ENCODE data around the gene CFAP54.

The CFAP54 gene

DNA sequence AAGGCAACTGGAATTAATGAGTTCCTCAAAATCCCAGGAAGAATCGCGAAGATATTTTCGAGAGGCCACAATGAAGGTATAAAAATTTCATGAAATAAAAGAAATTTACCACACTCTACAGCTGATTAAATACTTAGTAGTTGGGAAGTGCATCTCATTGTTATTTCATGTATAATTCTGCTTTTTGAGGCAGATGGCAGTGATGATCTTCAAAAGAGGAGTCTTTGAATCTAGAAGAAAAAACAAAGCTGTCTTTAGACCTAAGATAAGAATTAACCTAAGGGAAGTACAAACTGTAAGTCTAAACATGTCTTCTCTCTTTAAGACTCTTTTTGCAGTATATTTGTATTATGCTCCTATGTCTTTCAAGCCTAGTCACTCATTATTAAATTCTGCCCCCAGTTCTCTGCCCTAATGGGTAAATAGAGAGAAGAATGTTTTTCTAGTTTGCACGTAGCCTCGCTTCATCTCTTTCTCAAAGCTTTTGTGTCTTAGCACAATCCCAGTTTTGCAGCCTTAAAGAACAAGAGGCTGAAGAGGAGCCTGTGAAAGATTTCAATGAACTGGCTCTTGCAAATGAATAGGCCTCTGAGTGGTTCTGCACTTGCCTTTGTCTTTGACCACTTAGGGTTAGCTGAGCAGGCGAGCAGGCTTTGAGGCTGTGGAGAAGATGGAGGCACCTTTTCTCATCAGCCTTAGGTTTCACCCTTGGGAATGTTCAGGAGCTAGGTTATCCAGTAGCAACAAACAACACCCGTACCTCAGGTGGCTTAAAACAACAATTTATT, 32.7 kb downstream of the CFAP54 start (continued):
- TF ChIP-seq ZC3H10 (CRISPR knock-in tag; IDR thresholded peaks at IDR 0.05) = no peak
- no peak for TF ChIP-seq RARB (CRISPR knock-in tag; IDR thresholded peaks at IDR 0.05)
- no peak for TF ChIP-seq BACH2 (CRISPR knock-in tag; IDR thresholded peaks at IDR 0.05; ENCODE audit: borderline replicate concordance)
- TF ChIP-seq, protein P1, sequence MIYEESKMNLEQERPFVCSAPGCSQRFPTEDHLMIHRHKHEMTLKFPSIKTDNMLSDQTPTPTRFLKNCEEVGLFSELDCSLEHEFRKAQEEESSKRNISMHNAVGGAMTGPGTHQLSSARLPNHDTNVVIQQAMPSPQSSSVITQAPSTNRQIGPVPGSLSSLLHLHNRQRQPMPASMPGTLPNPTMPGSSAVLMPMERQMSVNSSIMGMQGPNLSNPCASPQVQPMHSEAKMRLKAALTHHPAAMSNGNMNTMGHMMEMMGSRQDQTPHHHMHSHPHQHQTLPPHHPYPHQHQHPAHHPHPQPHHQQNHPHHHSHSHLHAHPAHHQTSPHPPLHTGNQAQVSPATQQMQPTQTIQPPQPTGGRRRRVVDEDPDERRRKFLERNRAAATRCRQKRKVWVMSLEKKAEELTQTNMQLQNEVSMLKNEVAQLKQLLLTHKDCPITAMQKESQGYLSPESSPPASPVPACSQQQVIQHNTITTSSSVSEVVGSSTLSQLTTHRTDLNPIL (CRISPR knock-in tag; IDR thresholded peaks at IDR 0.05; ENCODE audit: low read depth) = no peak
- no peak for TF ChIP-seq GLIS3 (CRISPR knock-in tag; IDR thresholded peaks at IDR 0.05)
- no peak for TF ChIP-seq ZNF70 (CRISPR knock-in tag; IDR thresholded peaks at IDR 0.05)
- TF ChIP-seq ISL1 (CRISPR knock-in tag; IDR thresholded peaks at IDR 0.05) = no peak

DNA sequence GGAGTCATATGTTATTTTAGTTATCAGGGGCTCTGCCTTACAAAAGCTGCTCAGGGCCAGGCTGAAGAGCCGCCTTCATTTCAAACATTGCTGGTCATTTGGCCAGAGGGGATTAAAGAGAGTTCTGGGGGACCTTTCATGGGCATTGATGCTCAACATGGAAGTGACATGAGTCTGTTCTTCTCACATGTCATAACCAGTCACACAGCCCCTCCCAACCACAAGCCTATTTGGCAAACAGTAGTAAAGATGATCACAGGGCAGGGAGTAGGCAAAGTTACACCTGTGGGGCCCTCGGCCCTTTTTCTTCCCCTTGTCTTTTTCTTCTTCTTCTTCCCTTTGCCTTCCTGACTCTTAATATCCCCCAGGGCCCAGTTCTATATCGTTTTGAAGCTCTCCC, 33.3 kb downstream of the CFAP54 start:
- no peak for TF ChIP-seq TCF4 (CRISPR knock-in tag; IDR thresholded peaks at IDR 0.05; ENCODE audit: borderline replicate concordance)
- TF ChIP-seq ZNF8 (CRISPR knock-in tag; IDR thresholded peaks at IDR 0.05) = no peak
- TF ChIP-seq ZC3H10 (CRISPR knock-in tag; IDR thresholded peaks at IDR 0.05) = no peak
- ATAC-seq = no peak

DNA sequence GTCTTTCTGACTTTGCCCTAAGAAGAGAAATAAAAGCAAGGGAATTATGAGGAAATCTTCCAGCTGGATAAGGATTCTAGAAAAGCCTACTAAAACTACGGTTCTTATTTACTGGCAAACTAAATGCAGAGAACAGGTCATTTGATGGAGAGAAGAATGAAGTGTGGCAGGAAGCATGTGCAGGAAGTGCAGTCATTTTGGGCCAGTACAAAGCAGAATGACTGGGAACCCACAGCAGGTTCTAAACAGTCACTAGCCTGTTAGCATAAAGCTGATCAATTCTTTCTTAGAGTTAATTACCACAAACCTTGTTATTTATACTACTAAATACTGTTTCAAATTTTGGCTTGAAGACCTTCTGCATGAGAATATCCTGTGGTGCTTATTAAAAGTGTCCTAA, 36.7 kb downstream of the CFAP54 start:
- no peak for TF ChIP-seq ZFP3 (CRISPR knock-in tag; IDR thresholded peaks at IDR 0.05)
- TF ChIP-seq, protein P2, sequence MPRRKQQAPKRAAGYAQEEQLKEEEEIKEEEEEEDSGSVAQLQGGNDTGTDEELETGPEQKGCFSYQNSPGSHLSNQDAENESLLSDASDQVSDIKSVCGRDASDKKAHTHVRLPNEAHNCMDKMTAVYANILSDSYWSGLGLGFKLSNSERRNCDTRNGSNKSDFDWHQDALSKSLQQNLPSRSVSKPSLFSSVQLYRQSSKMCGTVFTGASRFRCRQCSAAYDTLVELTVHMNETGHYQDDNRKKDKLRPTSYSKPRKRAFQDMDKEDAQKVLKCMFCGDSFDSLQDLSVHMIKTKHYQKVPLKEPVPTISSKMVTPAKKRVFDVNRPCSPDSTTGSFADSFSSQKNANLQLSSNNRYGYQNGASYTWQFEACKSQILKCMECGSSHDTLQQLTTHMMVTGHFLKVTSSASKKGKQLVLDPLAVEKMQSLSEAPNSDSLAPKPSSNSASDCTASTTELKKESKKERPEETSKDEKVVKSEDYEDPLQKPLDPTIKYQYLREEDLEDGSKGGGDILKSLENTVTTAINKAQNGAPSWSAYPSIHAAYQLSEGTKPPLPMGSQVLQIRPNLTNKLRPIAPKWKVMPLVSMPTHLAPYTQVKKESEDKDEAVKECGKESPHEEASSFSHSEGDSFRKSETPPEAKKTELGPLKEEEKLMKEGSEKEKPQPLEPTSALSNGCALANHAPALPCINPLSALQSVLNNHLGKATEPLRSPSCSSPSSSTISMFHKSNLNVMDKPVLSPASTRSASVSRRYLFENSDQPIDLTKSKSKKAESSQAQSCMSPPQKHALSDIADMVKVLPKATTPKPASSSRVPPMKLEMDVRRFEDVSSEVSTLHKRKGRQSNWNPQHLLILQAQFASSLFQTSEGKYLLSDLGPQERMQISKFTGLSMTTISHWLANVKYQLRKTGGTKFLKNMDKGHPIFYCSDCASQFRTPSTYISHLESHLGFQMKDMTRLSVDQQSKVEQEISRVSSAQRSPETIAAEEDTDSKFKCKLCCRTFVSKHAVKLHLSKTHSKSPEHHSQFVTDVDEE (CRISPR knock-in tag; IDR thresholded peaks at IDR 0.05) = no peak
- TF ChIP-seq GLIS3 (CRISPR knock-in tag; IDR thresholded peaks at IDR 0.05) = no peak
- ATAC-seq = no peak

DNA sequence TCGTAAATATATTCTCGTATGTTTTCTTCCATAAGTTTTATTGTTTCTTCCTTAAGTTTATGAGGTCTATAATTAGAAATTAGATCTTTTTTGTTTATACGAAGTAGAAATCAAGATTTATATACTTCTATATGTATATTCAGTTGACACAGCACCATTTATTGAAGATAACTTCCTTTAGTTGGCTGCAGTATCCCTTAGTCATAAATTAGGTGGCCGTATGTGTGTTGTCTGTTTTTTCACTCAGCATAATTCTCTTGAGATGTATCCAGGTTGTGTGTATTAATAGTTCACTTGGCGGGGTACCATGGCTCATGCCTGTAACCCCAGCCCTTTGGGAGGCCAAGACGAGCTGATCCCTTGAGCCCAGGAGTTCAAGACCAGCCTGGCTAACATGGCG, 40.5 kb downstream of the CFAP54 start:
- TF ChIP-seq ZNF565 (CRISPR knock-in tag; conservative IDR thresholded peaks at IDR 0.05; ENCODE audit: low read depth) (no peak), ZC3H10 (CRISPR knock-in tag; IDR thresholded peaks at IDR 0.05) (no peak), TCF4 (CRISPR knock-in tag; IDR thresholded peaks at IDR 0.05; ENCODE audit: borderline replicate concordance) (no peak), PPARA (CRISPR knock-in tag; IDR thresholded peaks at IDR 0.05; ENCODE audit: borderline replicate concordance) (no peak), SNAI2 (CRISPR knock-in tag; IDR thresholded peaks at IDR 0.05) (no peak), RARB (CRISPR knock-in tag; IDR thresholded peaks at IDR 0.05) (no peak)
- TF ChIP-seq, protein P1 (CRISPR knock-in tag; IDR thresholded peaks at IDR 0.05; ENCODE audit: low read depth) = no peak
- ATAC-seq = no peak

DNA sequence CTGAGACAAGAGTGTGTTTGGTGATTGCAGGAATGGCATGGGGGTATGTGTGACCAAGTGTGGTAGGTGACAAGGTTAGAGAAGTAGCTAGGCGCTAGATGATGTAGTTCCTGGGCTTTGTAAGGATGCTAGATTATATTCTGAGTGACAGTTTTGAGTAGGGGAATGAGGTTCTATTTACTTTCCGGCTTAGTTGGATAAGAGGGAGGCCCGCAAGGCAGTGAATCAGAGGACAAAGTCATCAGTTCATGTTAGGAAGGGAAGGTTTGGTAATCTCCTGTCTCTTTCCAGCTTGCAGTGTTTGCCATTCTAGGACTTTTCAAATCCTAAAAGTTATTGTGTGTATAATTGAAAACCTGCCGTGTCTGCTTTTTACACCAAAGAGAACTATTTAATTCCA, 45.0 kb downstream of the CFAP54 start:
- no peak for ATAC-seq
- TF ChIP-seq ISL1 (CRISPR knock-in tag; IDR thresholded peaks at IDR 0.05) = no peak
- no peak for TF ChIP-seq CSDC2 (CRISPR knock-in tag; IDR thresholded peaks at IDR 0.05)
- TF ChIP-seq, protein P3, sequence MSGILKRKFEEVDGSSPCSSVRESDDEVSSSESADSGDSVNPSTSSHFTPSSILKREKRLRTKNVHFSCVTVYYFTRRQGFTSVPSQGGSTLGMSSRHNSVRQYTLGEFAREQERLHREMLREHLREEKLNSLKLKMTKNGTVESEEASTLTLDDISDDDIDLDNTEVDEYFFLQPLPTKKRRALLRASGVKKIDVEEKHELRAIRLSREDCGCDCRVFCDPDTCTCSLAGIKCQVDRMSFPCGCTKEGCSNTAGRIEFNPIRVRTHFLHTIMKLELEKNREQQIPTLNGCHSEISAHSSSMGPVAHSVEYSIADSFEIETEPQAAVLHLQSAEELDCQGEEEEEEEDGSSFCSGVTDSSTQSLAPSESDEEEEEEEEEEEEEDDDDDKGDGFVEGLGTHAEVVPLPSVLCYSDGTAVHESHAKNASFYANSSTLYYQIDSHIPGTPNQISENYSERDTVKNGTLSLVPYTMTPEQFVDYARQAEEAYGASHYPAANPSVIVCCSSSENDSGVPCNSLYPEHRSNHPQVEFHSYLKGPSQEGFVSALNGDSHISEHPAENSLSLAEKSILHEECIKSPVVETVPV (CRISPR knock-in tag; IDR thresholded peaks at IDR 0.05) = no peak
- TF ChIP-seq, protein P4, sequence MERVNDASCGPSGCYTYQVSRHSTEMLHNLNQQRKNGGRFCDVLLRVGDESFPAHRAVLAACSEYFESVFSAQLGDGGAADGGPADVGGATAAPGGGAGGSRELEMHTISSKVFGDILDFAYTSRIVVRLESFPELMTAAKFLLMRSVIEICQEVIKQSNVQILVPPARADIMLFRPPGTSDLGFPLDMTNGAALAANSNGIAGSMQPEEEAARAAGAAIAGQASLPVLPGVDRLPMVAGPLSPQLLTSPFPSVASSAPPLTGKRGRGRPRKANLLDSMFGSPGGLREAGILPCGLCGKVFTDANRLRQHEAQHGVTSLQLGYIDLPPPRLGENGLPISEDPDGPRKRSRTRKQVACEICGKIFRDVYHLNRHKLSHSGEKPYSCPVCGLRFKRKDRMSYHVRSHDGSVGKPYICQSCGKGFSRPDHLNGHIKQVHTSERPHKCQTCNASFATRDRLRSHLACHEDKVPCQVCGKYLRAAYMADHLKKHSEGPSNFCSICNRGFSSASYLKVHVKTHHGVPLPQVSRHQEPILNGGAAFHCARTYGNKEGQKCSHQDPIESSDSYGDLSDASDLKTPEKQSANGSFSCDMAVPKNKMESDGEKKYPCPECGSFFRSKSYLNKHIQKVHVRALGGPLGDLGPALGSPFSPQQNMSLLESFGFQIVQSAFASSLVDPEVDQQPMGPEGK (CRISPR knock-in tag; IDR thresholded peaks at IDR 0.05; ENCODE audit: borderline replicate concordance) = no peak
- no peak for TF ChIP-seq SNAI2 (CRISPR knock-in tag; IDR thresholded peaks at IDR 0.05)
- TF ChIP-seq RARB (CRISPR knock-in tag; IDR thresholded peaks at IDR 0.05) = no peak
- TF ChIP-seq, protein P2 (CRISPR knock-in tag; IDR thresholded peaks at IDR 0.05) = no peak
- no peak for TF ChIP-seq ZFP30 (CRISPR knock-in tag; IDR thresholded peaks at IDR 0.05)
- TF ChIP-seq ZFP3 (CRISPR knock-in tag; IDR thresholded peaks at IDR 0.05) = no peak
- no peak for TF ChIP-seq ZNF8 (CRISPR knock-in tag; IDR thresholded peaks at IDR 0.05)
- no peak for TF ChIP-seq ZNF565 (CRISPR knock-in tag; conservative IDR thresholded peaks at IDR 0.05; ENCODE audit: low read depth)
- TF ChIP-seq ZC3H10 (CRISPR knock-in tag; IDR thresholded peaks at IDR 0.05) = no peak
- no peak for TF ChIP-seq TCF4 (CRISPR knock-in tag; IDR thresholded peaks at IDR 0.05; ENCODE audit: borderline replicate concordance)
- no peak for TF ChIP-seq ARNTL (CRISPR knock-in tag; IDR thresholded peaks at IDR 0.05; ENCODE audit: borderline replicate concordance, low read depth)
- no peak for TF ChIP-seq ZNF70 (CRISPR knock-in tag; IDR thresholded peaks at IDR 0.05)
- TF ChIP-seq BACH2 (CRISPR knock-in tag; IDR thresholded peaks at IDR 0.05; ENCODE audit: borderline replicate concordance) = no peak

All from SK-N-SH treated with all-trans-retinoic acid at 6 μM for 48 hours (cell line).